ENCODE data around the gene OAT. TPM values are rescaled to one million over a fixed set of nuclear protein-coding genes. Genes with fewer than 3 reads are reported as not detected.

Gene OAT
- total RNA-seq, 1 donor from 2014 or later, result 56.7 TPM

DNA sequence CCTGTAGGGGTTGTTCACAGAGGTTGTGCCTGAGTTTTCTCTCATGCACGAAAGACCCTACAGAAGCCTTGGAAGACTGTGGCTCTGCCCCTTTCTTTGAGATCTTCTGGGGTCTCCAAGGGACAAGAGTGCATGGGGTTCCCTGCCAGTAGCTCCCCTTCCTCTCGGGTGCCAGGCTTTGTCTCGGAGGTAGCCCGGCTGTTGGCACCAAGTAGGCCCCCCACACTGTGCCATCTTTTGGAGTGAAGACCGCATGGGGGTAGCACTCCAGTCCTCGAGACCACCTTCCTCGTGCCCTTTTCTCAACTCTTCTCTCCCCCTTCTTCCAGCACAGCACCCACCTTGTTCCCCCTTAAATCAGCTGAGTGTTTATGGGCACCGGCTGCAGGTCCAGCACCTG is 41.6 kb downstream of the OAT start:
- Histone ChIP-seq H3F3A (ENCODE audit: low read depth) (no peaks in the 10 kb centered on the region), H3K9me3 (ENCODE audit: low read depth) (no peaks in the 10 kb centered on the region), H2AFZ (replicated peaks) (no peak overlapping the region), H3K27ac (no peak overlapping the region), H3K9ac (no peak overlapping the region), H4K20me1 (ENCODE audit: low read depth) (no peaks in the 10 kb centered on the region), H3K36me3 (no peaks in the 10 kb centered on the region), H3K79me2 (ENCODE audit: low read depth) (no peaks in the 10 kb centered on the region), H3K27me3 (no peaks in the 10 kb centered on the region), H3K4me1 (peaks cover 7% of the 10 kb centered on the region), H3K4me3 (no peak overlapping the region), H3K4me2 (no peak overlapping the region)
- TF ChIP-seq EZH2phosphoT487 (IDR thresholded peaks at IDR 0.05) (no peak), EZH2 (IDR thresholded peaks at IDR 0.05) (no peak)
- TF ChIP-seq, protein P1, sequence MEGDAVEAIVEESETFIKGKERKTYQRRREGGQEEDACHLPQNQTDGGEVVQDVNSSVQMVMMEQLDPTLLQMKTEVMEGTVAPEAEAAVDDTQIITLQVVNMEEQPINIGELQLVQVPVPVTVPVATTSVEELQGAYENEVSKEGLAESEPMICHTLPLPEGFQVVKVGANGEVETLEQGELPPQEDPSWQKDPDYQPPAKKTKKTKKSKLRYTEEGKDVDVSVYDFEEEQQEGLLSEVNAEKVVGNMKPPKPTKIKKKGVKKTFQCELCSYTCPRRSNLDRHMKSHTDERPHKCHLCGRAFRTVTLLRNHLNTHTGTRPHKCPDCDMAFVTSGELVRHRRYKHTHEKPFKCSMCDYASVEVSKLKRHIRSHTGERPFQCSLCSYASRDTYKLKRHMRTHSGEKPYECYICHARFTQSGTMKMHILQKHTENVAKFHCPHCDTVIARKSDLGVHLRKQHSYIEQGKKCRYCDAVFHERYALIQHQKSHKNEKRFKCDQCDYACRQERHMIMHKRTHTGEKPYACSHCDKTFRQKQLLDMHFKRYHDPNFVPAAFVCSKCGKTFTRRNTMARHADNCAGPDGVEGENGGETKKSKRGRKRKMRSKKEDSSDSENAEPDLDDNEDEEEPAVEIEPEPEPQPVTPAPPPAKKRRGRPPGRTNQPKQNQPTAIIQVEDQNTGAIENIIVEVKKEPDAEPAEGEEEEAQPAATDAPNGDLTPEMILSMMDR (IDR thresholded peaks at IDR 0.05), result no peak
- no peak overlapping the region for H3K4me3 Mint-ChIP-seq
- no peak overlapping the region for H3K27ac Mint-ChIP-seq
- peaks cover 13% of the 10 kb centered on the region for H3K4me1 Mint-ChIP-seq
- peaks cover 15% of the 10 kb centered on the region for H3K27me3 Mint-ChIP-seq (ENCODE audit: insufficient read depth, low read depth)
- H3K36me3 Mint-ChIP-seq, result no peaks in the 10 kb centered on the region
- DNase-seq (ENCODE audit: low spot score), result no peak
- no peaks in the 10 kb centered on the region for H3K9me3 Mint-ChIP-seq

DNA sequence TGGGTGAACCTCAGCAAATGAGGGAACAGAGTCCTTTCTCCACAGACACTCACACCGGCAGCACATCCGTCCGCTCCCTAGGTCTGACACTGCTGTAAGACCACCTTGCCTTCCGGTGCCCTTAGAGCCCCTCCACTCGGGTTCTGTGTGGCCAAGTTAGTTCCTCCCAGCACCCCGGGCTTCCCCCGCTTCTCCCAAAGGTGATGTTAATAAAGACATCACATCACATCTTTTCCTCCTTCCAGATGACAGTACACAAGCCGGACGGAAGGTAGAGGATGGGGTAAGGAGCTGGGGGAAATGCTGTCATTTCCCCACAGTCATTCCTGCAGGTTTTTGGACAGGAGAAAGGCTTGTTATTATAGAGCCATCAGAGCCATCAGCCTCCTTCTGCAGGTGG is 42.3 kb downstream of the OAT start:
- Histone ChIP-seq H3K9ac (no peak overlapping the region), H3K4me3 (no peak overlapping the region), H3K79me2 (ENCODE audit: low read depth) (no peaks in the 10 kb centered on the region), H3K27me3 (no peaks in the 10 kb centered on the region), H3K27ac (no peak overlapping the region), H2AFZ (replicated peaks) (no peak overlapping the region), H3K36me3 (no peaks in the 10 kb centered on the region), H4K20me1 (ENCODE audit: low read depth) (no peaks in the 10 kb centered on the region), H3K9me3 (ENCODE audit: low read depth) (no peaks in the 10 kb centered on the region), H3K4me2 (no peak overlapping the region), H3F3A (ENCODE audit: low read depth) (no peaks in the 10 kb centered on the region), H3K4me1 (peaks cover 7% of the 10 kb centered on the region)
- no peak overlapping the region for H3K4me3 Mint-ChIP-seq
- peaks cover 15% of the 10 kb centered on the region for H3K27me3 Mint-ChIP-seq (ENCODE audit: insufficient read depth, low read depth)
- no peaks in the 10 kb centered on the region for H3K36me3 Mint-ChIP-seq
- no peak for DNase-seq (ENCODE audit: low spot score)
- H3K4me1 Mint-ChIP-seq, result peaks cover 13% of the 10 kb centered on the region
- TF ChIP-seq, protein P1 (IDR thresholded peaks at IDR 0.05), result no peak
- no peak for TF ChIP-seq EZH2 (IDR thresholded peaks at IDR 0.05)
- TF ChIP-seq EZH2phosphoT487 (IDR thresholded peaks at IDR 0.05), result no peak
- peaks cover 2% of the 10 kb centered on the region for H3K9me3 Mint-ChIP-seq
- no peak overlapping the region for H3K27ac Mint-ChIP-seq

DNA sequence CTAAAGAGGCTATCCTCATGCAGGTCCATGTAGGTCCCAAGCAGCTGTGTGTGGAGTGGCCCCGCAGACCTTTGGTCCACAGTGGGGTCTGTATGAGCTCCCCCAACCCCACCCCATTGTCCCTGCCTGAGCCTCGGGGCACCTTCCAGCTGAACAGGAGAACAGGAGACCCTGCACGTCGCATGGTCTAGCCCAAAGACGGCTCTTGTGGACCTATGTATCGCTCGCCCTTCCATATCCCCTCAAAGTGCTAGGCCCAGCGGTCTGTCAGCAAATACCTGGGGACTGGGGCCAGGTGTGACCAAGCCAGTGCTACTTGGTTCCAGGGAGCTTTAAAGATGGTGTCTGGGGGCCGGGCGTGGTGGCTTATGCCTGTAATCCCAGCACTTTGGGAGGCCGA is 43.0 kb downstream of the OAT start:
- H2AFZ ChIP-seq (replicated peaks), result no peak overlapping the region
- Mint-ChIP-seq H3K4me3 (no peak overlapping the region), H3K9me3 (peaks cover 2% of the 10 kb centered on the region), H3K36me3 (no peaks in the 10 kb centered on the region), H3K27ac (no peak overlapping the region), H3K27me3 (ENCODE audit: insufficient read depth, low read depth) (peaks cover 13% of the 10 kb centered on the region), H3K4me1 (peaks cover 13% of the 10 kb centered on the region)
- no peaks in the 10 kb centered on the region for H3K9me3 ChIP-seq (ENCODE audit: low read depth)
- H3K27ac ChIP-seq, result no peak overlapping the region
- H3K4me3 ChIP-seq, result no peak overlapping the region
- no peaks in the 10 kb centered on the region for H3K27me3 ChIP-seq
- H3K4me1 ChIP-seq, result peaks cover 7% of the 10 kb centered on the region
- TF ChIP-seq, protein P1 (IDR thresholded peaks at IDR 0.05), result no peak
- TF ChIP-seq EZH2 (IDR thresholded peaks at IDR 0.05) (no peak), EZH2phosphoT487 (IDR thresholded peaks at IDR 0.05) (no peak)
- no peaks in the 10 kb centered on the region for H3K79me2 ChIP-seq (ENCODE audit: low read depth)
- H3K4me2 ChIP-seq, result no peak overlapping the region
- no peaks in the 10 kb centered on the region for H3F3A ChIP-seq (ENCODE audit: low read depth)
- H3K9ac ChIP-seq, result no peak overlapping the region
- no peak for DNase-seq (ENCODE audit: low spot score)
- no peaks in the 10 kb centered on the region for H4K20me1 ChIP-seq (ENCODE audit: low read depth)
- H3K36me3 ChIP-seq, result no peaks in the 10 kb centered on the region

DNA sequence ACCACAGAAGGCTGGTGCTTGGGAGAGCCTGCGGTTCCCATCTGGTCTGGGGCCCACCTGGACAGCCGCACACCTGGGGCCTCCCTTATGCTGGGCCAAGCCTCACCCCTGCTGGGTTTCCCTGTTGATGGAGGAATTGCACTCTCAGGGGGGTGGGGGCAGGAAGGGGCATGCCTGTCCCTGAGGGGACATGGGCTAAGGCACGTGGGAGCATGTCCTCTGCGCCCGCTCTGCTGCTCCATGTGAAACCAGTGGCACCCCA is 43.4 kb downstream of the OAT start:
- Histone ChIP-seq H3K36me3 (no peaks in the 10 kb centered on the region), H3K27ac (no peak overlapping the region), H3K27me3 (no peaks in the 10 kb centered on the region), H3K4me3 (no peak overlapping the region), H3K4me1 (peaks cover 7% of the 10 kb centered on the region), H3K9ac (no peak overlapping the region), H4K20me1 (ENCODE audit: low read depth) (no peaks in the 10 kb centered on the region), H3K79me2 (ENCODE audit: low read depth) (no peaks in the 10 kb centered on the region), H3F3A (ENCODE audit: low read depth) (no peaks in the 10 kb centered on the region), H2AFZ (replicated peaks) (no peak overlapping the region), H3K4me2 (peak overlapping the region; percentile 8), H3K9me3 (ENCODE audit: low read depth) (no peaks in the 10 kb centered on the region)
- TF ChIP-seq, protein P1 (IDR thresholded peaks at IDR 0.05), result no peak
- no peak for TF ChIP-seq EZH2phosphoT487 (IDR thresholded peaks at IDR 0.05)
- no peak for TF ChIP-seq EZH2 (IDR thresholded peaks at IDR 0.05)
- peaks cover 13% of the 10 kb centered on the region for H3K4me1 Mint-ChIP-seq
- DNase-seq (ENCODE audit: low spot score), result no peak
- H3K9me3 Mint-ChIP-seq, result peaks cover 2% of the 10 kb centered on the region
- no peak overlapping the region for H3K27ac Mint-ChIP-seq
- H3K4me3 Mint-ChIP-seq, result no peak overlapping the region
- no peaks in the 10 kb centered on the region for H3K36me3 Mint-ChIP-seq
- H3K27me3 Mint-ChIP-seq (ENCODE audit: insufficient read depth, low read depth), result peaks cover 11% of the 10 kb centered on the region
